ENCODE results near the gene MACF1. TPM values are rescaled to one million over a fixed set of nuclear protein-coding genes. Genes with fewer than 3 reads are reported as not detected.

Gene MACF1
- total and polyA plus RNA-seq, 2 of the 13 experiments (the other 11 are each of a cell fraction or from before 2014, with no cell fraction given) = 36.7 to 65.4 TPM

DNA sequence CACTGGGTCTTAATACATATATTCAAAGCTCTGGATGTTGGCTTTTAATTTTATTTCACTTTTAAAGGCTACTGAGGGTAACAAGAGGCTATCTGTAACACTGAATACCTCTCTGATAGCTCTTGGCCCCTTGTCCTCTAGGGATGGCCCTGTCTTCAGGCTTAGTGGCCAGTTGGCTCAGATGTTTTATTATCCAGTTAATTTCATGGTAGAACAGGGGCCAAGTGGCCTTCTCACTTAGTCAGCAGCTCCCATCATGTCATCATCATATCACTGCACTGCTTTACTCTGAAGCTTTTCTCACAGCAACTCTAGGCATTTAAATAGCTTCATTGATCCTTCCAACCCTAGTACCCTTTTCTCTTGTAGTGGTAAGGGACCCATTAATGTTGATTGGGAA is 40.2 kb upstream of the MACF1 start (continued):
- TF ChIP-seq FOSL2 (CRISPR knock-in tag; IDR thresholded peaks at IDR 0.05) (no peak), MEF2D (CRISPR knock-in tag; IDR thresholded peaks at IDR 0.05) (no peak), ZNF350 (CRISPR knock-in tag; IDR thresholded peaks at IDR 0.05; ENCODE audit: borderline replicate concordance, low read depth) (no peak), ZNF772 (CRISPR knock-in tag; IDR thresholded peaks at IDR 0.05) (no peak), REPIN1 (CRISPR knock-in tag; IDR thresholded peaks at IDR 0.05; ENCODE audit: borderline replicate concordance, low read depth) (no peak)
- TF ChIP-seq, protein P1, sequence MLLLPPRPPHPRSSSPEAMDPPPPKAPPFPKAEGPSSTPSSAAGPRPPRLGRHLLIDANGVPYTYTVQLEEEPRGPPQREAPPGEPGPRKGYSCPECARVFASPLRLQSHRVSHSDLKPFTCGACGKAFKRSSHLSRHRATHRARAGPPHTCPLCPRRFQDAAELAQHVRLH (CRISPR knock-in tag; IDR thresholded peaks at IDR 0.05; ENCODE audit: borderline replicate concordance, low read depth) = no peak

DNA sequence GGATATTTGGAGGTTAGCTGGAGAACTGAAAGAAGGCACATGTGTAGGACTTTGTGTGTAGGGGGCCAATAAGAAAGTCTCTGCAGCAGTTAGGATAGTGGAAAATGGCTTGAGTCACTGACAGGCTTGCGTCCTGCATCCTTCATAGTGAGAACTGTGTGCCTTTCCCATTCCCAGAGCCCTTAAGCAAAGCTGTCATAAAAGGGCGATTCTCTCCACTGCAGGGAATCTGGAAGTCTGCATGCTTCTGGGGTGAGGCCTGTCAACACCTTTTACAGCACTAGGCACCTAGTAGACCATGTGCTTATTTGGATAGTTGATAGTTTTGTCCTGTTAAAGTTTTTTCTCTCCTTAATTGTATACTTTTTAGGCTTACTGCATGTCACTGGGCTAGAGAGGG is 39.4 kb upstream of the MACF1 start:
- Histone ChIP-seq H3K4me3 (replicated peaks in 1 of 3; ENCODE audit: insufficient read depth in 1 of 3, low read depth in 2 of 3, low read length in 3 of 3) (no peak overlapping the region), H3K36me3 (replicated peaks in 1 of 2; ENCODE audit: control insufficient read depth in 1 of 2, insufficient read depth in 2 of 2, low read length in 2 of 2) (peaks cover 2 to 4% of the 10 kb centered on the region in 2 experiments; a peak in 3 of 5 replicates), H3K79me2 (ENCODE audit: insufficient read depth, low read length) (peaks cover 44% of the 10 kb centered on the region), H3K4me2 (ENCODE audit: low read depth, low read length) (no peak overlapping the region), H3K27me3 (ENCODE audit: control insufficient read depth in 1 of 2, insufficient read depth in 2 of 2, low read length in 2 of 2) (no peaks in the 10 kb centered on the region), H3K9me3 (ENCODE audit: low read length) (no peaks in the 10 kb centered on the region), H2AFZ (ENCODE audit: low read length) (no peak overlapping the region), H3K27ac (ENCODE audit: extremely low read length, insufficient read depth, low read length) (no peak overlapping the region), H3K4me1 (ENCODE audit: insufficient read depth, low read length) (peaks cover 47% of the 10 kb centered on the region), H4K20me1 (ENCODE audit: insufficient read depth, low read length) (0 out of 2 replicates have a peak, but pooled peaks cover 3% of the 10 kb centered on the region), H3K9ac (ENCODE audit: insufficient read depth, low read depth, low read length) (no peak overlapping the region)
- FAIRE-seq = no peak
- ChIA-PET CTCF (ENCODE audit: low intra/inter-chr PET ratio, low total read pairs) (no interaction called here), POLR2A (interaction anchor here (0.7 kb wide), 1 partner anchor 27 kb away, joined by 3 read pairs; no protein-coding TSS in a partner anchor)
- no peak for DNase-seq (ENCODE audit: low spot score)
- WGBS (ENCODE audit: low lambda C conversion rate) = 100% methylated on average over 2 of the region's 2 CpGs
- no peak for ATAC-seq
- in situ Hi-C loops (cut with HindIII; ENCODE audit: extremely low pct_ligation_motif_present, low pct_unique_long_range_greater_than_20kb) = no loop called here
- intact Hi-C loops (cut with micrococcal nuclease; ENCODE audit: unreplicated experiment) = no loop called here
- BruUV-seq (replicated peaks) = no TSS peak
- no peak for TF ChIP-seq ZNF616 (CRISPR knock-in tag; IDR thresholded peaks at IDR 0.05; ENCODE audit: low read depth)
- no peak for TF ChIP-seq RCOR2 (CRISPR knock-in tag; IDR thresholded peaks at IDR 0.05)
- TF ChIP-seq ZNF317 (CRISPR knock-in tag; IDR thresholded peaks at IDR 0.05) = no peak
- TF ChIP-seq, protein P2, sequence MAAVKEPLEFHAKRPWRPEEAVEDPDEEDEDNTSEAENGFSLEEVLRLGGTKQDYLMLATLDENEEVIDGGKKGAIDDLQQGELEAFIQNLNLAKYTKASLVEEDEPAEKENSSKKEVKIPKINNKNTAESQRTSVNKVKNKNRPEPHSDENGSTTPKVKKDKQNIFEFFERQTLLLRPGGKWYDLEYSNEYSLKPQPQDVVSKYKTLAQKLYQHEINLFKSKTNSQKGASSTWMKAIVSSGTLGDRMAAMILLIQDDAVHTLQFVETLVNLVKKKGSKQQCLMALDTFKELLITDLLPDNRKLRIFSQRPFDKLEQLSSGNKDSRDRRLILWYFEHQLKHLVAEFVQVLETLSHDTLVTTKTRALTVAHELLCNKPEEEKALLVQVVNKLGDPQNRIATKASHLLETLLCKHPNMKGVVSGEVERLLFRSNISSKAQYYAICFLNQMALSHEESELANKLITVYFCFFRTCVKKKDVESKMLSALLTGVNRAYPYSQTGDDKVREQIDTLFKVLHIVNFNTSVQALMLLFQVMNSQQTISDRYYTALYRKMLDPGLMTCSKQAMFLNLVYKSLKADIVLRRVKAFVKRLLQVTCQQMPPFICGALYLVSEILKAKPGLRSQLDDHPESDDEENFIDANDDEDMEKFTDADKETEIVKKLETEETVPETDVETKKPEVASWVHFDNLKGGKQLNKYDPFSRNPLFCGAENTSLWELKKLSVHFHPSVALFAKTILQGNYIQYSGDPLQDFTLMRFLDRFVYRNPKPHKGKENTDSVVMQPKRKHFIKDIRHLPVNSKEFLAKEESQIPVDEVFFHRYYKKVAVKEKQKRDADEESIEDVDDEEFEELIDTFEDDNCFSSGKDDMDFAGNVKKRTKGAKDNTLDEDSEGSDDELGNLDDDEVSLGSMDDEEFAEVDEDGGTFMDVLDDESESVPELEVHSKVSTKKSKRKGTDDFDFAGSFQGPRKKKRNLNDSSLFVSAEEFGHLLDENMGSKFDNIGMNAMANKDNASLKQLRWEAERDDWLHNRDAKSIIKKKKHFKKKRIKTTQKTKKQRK (IDR thresholded peaks at IDR 0.05; ENCODE audit: low read length) = no peak
- TF ChIP-seq SIN3B (IDR thresholded peaks at IDR 0.05; ENCODE audit: low read length) = no peak
- no peak for TF ChIP-seq ZNF282 (IDR thresholded peaks at IDR 0.05; ENCODE audit: partially characterized antibody)
- TF ChIP-seq GPN1 (CRISPR knock-in tag; IDR thresholded peaks at IDR 0.05; ENCODE audit: borderline replicate concordance) = no peak
- TF ChIP-seq, protein P3, sequence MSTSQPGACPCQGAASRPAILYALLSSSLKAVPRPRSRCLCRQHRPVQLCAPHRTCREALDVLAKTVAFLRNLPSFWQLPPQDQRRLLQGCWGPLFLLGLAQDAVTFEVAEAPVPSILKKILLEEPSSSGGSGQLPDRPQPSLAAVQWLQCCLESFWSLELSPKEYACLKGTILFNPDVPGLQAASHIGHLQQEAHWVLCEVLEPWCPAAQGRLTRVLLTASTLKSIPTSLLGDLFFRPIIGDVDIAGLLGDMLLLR (CRISPR knock-in tag; IDR thresholded peaks at IDR 0.05) = no peak
- TF ChIP-seq, protein P4, sequence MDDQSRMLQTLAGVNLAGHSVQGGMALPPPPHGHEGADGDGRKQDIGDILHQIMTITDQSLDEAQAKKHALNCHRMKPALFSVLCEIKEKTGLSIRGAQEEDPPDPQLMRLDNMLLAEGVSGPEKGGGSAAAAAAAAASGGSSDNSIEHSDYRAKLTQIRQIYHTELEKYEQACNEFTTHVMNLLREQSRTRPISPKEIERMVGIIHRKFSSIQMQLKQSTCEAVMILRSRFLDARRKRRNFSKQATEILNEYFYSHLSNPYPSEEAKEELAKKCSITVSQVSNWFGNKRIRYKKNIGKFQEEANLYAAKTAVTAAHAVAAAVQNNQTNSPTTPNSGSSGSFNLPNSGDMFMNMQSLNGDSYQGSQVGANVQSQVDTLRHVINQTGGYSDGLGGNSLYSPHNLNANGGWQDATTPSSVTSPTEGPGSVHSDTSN (CRISPR knock-in tag; IDR thresholded peaks at IDR 0.05; ENCODE audit: borderline replicate concordance) = no peak
- TF ChIP-seq, protein P5, sequence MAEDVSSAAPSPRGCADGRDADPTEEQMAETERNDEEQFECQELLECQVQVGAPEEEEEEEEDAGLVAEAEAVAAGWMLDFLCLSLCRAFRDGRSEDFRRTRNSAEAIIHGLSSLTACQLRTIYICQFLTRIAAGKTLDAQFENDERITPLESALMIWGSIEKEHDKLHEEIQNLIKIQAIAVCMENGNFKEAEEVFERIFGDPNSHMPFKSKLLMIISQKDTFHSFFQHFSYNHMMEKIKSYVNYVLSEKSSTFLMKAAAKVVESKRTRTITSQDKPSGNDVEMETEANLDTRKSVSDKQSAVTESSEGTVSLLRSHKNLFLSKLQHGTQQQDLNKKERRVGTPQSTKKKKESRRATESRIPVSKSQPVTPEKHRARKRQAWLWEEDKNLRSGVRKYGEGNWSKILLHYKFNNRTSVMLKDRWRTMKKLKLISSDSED (CRISPR knock-in tag; IDR thresholded peaks at IDR 0.05) = no peak
- no peak for TF ChIP-seq AKAP8 (CRISPR knock-in tag; IDR thresholded peaks at IDR 0.05)
- TF ChIP-seq, protein P6, sequence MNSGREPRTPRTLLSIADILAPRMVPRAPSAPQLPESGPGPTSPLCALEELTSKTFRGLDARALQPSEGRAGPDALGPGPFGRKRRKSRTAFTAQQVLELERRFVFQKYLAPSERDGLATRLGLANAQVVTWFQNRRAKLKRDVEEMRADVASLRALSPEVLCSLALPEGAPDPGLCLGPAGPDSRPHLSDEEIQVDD (CRISPR knock-in tag; IDR thresholded peaks at IDR 0.05; ENCODE audit: borderline replicate concordance) = no peak

Measured in HepG2 (cell line).